ENCODE measurements around the gene SERPIND1. TPM values are rescaled to one million over a fixed set of nuclear protein-coding genes. Genes with fewer than 3 reads are reported as not detected.
"Not testable (repeated sequence)": the region's sequence is repeated elsewhere in the genome, so short reads cannot be mapped to it uniquely, and the experiment has no call there.

SERPIND1 gene
- polyA plus RNA-seq, 4 donors, result 0.04 to 0.16 TPM; not detected in 2

DNA sequence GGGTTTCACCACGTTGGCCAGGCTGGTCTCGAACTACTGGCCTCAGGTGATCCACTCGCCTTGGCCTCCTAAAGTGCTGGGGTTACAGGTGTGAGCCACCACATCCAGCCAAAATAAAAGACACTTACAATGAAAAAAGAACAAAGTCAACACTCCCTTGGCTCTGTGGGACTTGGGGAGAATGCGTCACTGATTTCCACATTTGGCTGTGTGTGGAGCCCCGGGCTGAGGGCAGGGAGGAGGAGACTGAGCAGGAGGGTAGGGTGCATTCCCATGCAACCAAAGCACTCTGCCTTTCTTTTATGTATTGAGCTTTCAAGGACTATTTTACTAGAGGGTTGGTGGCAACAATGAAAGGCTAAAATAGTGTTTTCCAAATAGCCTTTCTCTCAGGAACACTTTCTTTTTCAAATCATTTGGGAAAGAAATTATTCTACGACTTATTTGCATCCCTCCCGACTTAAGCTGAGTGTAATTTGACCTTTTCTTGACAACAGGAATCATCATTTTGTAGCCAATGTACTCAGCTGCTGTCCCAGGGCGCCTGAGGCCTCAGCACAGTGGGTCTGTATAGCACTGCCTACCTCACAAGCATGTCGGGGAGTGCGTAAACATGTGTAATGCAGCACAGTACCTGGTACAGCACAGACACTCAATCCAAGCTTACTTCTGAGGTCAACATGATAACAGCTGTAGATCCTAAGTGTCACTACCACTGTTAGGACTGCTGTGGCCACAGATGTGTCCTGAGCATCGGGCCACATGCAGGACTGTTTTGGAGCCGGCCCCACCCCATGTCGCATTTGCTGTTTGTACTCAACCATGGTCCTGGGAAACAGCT lies 10.1 kb upstream of the SERPIND1 start:
- no peak for DNase-seq
- 79 to 88% (median 82%) methylated on average over 13 of the region's 13 CpGs for WGBS, 3 donors
- H3K4me1 ChIP-seq (ENCODE audit: control insufficient read depth in 3 of 3, insufficient read depth in 2 of 3, low read depth in 1 of 3, low read length in 2 of 3), result no peaks in the 10 kb centered on the region
- FAIRE-seq, result no peak
- H3K27me3 ChIP-seq (ENCODE audit: control insufficient read depth in 3 of 3, insufficient read depth in 3 of 3, low read length in 3 of 3), result no peaks in the 10 kb centered on the region
- no peak overlapping the region for H3K4me3 ChIP-seq (ENCODE audit: low read depth in 1 of 3, low read length in 3 of 3)
- H3K9me3 ChIP-seq (ENCODE audit: control insufficient read depth in 2 of 2, insufficient read depth in 1 of 2, low read depth in 1 of 2, low read length in 1 of 2), result no peaks in the 10 kb centered on the region
- no peak overlapping the region for H3K27ac ChIP-seq (ENCODE audit: low read depth in 1 of 3, low read length in 2 of 3)
- peaks cover 18 to 52% (median 18%) of the 10 kb centered on the region in 3 donors for H3K36me3 ChIP-seq (ENCODE audit: control insufficient read depth in 3 of 3, insufficient read depth in 2 of 3, low read depth in 1 of 3, low read length in 3 of 3)

DNA sequence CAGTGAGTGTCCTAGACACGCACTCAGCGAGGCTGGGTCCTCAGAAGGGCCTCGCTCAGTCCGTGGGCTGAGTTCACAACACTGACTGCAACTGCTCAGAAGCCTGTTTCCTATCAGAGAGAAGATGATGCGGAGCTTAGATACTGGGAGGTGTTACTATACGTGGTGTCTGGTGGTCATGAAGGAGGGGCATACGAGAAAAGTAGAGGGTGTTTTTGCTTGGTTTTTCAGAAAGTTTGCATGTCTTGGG lies 9.5 kb upstream of the SERPIND1 start:
- Histone ChIP-seq H3K9me3 (ENCODE audit: control insufficient read depth in 2 of 2, insufficient read depth in 1 of 2, low read depth in 1 of 2, low read length in 1 of 2) (no peaks in the 10 kb centered on the region), H3K36me3 (ENCODE audit: control insufficient read depth in 3 of 3, insufficient read depth in 2 of 3, low read depth in 1 of 3, low read length in 3 of 3) (peaks cover 15 to 53% (median 18%) of the 10 kb centered on the region in 3 donors), H3K4me3 (ENCODE audit: low read depth in 1 of 3, low read length in 3 of 3) (no peak overlapping the region), H3K4me1 (ENCODE audit: control insufficient read depth in 3 of 3, insufficient read depth in 2 of 3, low read depth in 1 of 3, low read length in 2 of 3) (no peaks in the 10 kb centered on the region), H3K27me3 (ENCODE audit: control insufficient read depth in 3 of 3, insufficient read depth in 3 of 3, low read length in 3 of 3) (no peaks in the 10 kb centered on the region), H3K27ac (ENCODE audit: low read depth in 1 of 3, low read length in 2 of 3) (no peak overlapping the region)
- WGBS, 3 donors, result 85 to 93% (median 89%) methylated on average over 7 of the region's 7 CpGs
- FAIRE-seq (no peak), DNase-seq (no peak)

- H3K27me3 ChIP-seq (ENCODE audit: control insufficient read depth in 3 of 3, insufficient read depth in 3 of 3, low read length in 3 of 3), result no peaks in the 10 kb centered on the region
- 94 to 96% (median 96%) methylated on average over 10 of the region's 10 CpGs for WGBS, 3 donors
- H3K9me3 ChIP-seq (ENCODE audit: control insufficient read depth in 2 of 2, insufficient read depth in 1 of 2, low read depth in 1 of 2, low read length in 1 of 2), result no peaks in the 10 kb centered on the region
- H3K27ac ChIP-seq (ENCODE audit: low read depth in 1 of 3, low read length in 2 of 3), result no peak overlapping the region
- peaks cover 15 to 55% (median 18%) of the 10 kb centered on the region in 3 donors for H3K36me3 ChIP-seq (ENCODE audit: control insufficient read depth in 3 of 3, insufficient read depth in 2 of 3, low read depth in 1 of 3, low read length in 3 of 3)
- H3K4me3 ChIP-seq (ENCODE audit: low read depth in 1 of 3, low read length in 3 of 3), result no peak overlapping the region
- DNase-seq (no peak), FAIRE-seq (no peak)
- no peaks in the 10 kb centered on the region for H3K4me1 ChIP-seq (ENCODE audit: control insufficient read depth in 3 of 3, insufficient read depth in 2 of 3, low read depth in 1 of 3, low read length in 2 of 3)
Measured at GRCh38 chr22:20764729-20765128, 9.2 kb upstream of the SERPIND1 start.

DNA sequence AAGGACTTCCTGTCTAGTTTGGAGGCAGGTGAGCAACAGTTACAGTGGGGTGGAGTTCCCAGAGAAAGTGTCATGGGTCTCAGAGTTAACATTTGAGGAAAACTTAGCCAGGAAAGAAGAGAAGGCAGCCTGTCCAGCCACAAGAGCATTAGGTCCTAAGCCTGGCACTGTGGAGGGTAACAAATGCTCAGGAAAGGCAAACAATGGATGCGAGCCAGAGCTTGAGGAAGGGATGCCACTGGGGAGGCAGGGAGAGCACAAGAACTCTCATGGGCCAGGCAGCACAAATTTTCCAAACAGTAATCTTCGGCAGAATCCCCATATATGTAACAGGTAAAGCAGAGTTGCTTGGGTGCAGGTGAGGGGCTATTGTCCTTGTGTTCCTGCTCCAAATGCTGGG lies 8.0 kb upstream of the SERPIND1 start:
- FAIRE-seq (no peak), DNase-seq (no peak)
- Histone ChIP-seq H3K27me3 (ENCODE audit: control insufficient read depth in 3 of 3, insufficient read depth in 3 of 3, low read length in 3 of 3) (no peaks in the 10 kb centered on the region), H3K4me3 (ENCODE audit: low read depth in 1 of 3, low read length in 3 of 3) (no peak overlapping the region), H3K9me3 (ENCODE audit: control insufficient read depth in 2 of 2, insufficient read depth in 1 of 2, low read depth in 1 of 2, low read length in 1 of 2) (no peaks in the 10 kb centered on the region), H3K36me3 (ENCODE audit: control insufficient read depth in 3 of 3, insufficient read depth in 2 of 3, low read depth in 1 of 3, low read length in 3 of 3) (peaks cover 15 to 54% (median 16%) of the 10 kb centered on the region in 3 donors), H3K4me1 (ENCODE audit: control insufficient read depth in 3 of 3, insufficient read depth in 2 of 3, low read depth in 1 of 3, low read length in 2 of 3) (no peaks in the 10 kb centered on the region), H3K27ac (ENCODE audit: low read depth in 1 of 3, low read length in 2 of 3) (no peak overlapping the region)
- WGBS, 3 donors, result 88 to 100% (median 95%) methylated on average over 2 of the region's 2 CpGs

DNA sequence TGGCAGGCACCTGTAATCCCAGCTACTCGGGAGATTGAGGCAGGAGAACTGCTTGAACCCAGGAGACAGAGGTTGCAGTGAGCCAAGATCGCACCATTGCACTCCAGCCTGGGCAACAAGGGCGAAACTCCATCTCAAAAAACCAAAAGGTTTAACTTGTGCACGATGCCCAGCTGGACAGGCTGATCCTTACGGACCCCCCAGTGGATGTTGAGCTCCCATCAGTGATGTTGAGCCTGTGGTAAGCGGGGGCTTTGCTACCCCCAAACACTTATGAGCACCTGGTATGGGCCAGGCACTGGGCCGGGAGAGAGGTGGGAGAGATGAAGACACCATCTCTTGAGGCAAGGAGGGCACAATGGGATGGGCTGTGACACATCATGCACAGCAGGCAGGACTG lies 7.4 kb upstream of the SERPIND1 start:
- FAIRE-seq (no peak), DNase-seq (no peak)
- Histone ChIP-seq H3K9me3 (ENCODE audit: control insufficient read depth in 2 of 2, insufficient read depth in 1 of 2, low read depth in 1 of 2, low read length in 1 of 2) (no peaks in the 10 kb centered on the region), H3K4me1 (ENCODE audit: control insufficient read depth in 3 of 3, insufficient read depth in 2 of 3, low read depth in 1 of 3, low read length in 2 of 3) (no peaks in the 10 kb centered on the region), H3K4me3 (ENCODE audit: low read depth in 1 of 3, low read length in 3 of 3) (no peak overlapping the region), H3K36me3 (ENCODE audit: control insufficient read depth in 3 of 3, insufficient read depth in 2 of 3, low read depth in 1 of 3, low read length in 3 of 3) (peaks cover 12 to 52% (median 13%) of the 10 kb centered on the region in 3 donors), H3K27ac (ENCODE audit: low read depth in 1 of 3, low read length in 2 of 3) (no peak overlapping the region), H3K27me3 (ENCODE audit: control insufficient read depth in 3 of 3, insufficient read depth in 3 of 3, low read length in 3 of 3) (no peaks in the 10 kb centered on the region)
- WGBS, 3 donors, result 96 to 98% (median 97%) methylated on average over 7 of the region's 7 CpGs

- not testable (repeated sequence) for FAIRE-seq
- H3K36me3 ChIP-seq (ENCODE audit: control insufficient read depth in 3 of 3, insufficient read depth in 2 of 3, low read depth in 1 of 3, low read length in 3 of 3), result peaks cover under 1 to 49% (median 7%) of the 10 kb centered on the region in 3 donors
Measured at GRCh38 chr22:20769496-20769826, 4.5 kb upstream of the SERPIND1 start.

DNA sequence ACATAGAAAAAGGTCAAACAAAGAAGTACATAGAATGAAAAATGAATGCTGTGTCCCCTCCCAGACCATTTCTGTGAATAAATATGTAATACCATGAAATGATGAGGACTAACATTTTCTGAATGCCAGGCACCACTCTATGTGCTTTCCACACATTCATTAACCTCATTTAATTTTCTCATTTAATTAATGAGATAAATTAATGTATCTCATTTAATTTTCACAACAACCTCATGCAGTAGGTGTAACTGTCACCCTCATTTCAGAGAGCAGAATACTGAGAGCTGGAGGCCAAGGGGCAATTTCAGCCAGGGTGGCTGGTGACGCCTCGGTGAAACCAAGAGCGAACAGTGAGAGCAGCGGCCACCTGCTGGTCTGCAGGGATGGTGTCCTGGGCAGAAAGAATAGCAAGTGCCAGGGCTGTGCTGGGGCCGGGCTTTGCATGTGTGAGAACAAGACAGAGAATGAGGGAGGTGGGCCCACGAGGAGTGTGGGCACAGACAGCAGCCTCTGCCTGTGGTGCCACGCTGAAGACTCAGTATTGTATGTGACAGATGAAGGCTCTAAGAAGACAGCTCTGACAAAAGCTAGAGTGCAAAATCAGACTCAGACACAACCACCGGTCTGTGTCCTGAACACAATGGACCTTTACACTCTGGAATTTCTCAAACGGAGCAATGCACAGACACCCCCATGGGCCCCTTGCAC lies 1.8 kb upstream of the SERPIND1 start:
- Histone ChIP-seq H3K27ac (ENCODE audit: low read depth in 1 of 3, low read length in 2 of 3) (no peak overlapping the region), H3K4me3 (ENCODE audit: low read depth in 1 of 3, low read length in 3 of 3) (no peak overlapping the region), H3K36me3 (ENCODE audit: control insufficient read depth in 3 of 3, insufficient read depth in 2 of 3, low read depth in 1 of 3, low read length in 3 of 3) (peaks cover 0 to 32% (median 3%) of the 10 kb centered on the region in 3 donors), H3K4me1 (ENCODE audit: control insufficient read depth in 3 of 3, insufficient read depth in 2 of 3, low read depth in 1 of 3, low read length in 2 of 3) (peaks cover 0 to 8% (median 0%) of the 10 kb centered on the region in 3 donors), H3K27me3 (ENCODE audit: control insufficient read depth in 3 of 3, insufficient read depth in 3 of 3, low read length in 3 of 3) (no peaks in the 10 kb centered on the region), H3K9me3 (ENCODE audit: control insufficient read depth in 2 of 2, insufficient read depth in 1 of 2, low read depth in 1 of 2, low read length in 1 of 2) (no peaks in the 10 kb centered on the region)
- DNase-seq, result no peak
- 75 to 90% (median 87%) methylated on average over 9 of the region's 9 CpGs for WGBS, 3 donors
- no peak for FAIRE-seq

More at GRCh38 chr22:20769496-20769826, 4.5 kb upstream of the SERPIND1 start:
- WGBS, 3 donors, result 88 to 96% (median 90%) methylated on average over 9 of the region's 9 CpGs
- H3K4me3 ChIP-seq (ENCODE audit: low read depth in 1 of 3, low read length in 3 of 3); DNase-seq; H3K4me1 ChIP-seq (ENCODE audit: control insufficient read depth in 3 of 3, insufficient read depth in 2 of 3, low read depth in 1 of 3, low read length in 2 of 3); H3K27ac ChIP-seq (ENCODE audit: low read depth in 1 of 3, low read length in 2 of 3); H3K27me3 ChIP-seq (ENCODE audit: control insufficient read depth in 3 of 3, insufficient read depth in 3 of 3, low read length in 3 of 3); H3K9me3 ChIP-seq (ENCODE audit: control insufficient read depth in 2 of 2, insufficient read depth in 1 of 2, low read depth in 1 of 2, low read length in 1 of 2): not testable (repeated sequence)

- FAIRE-seq (no peak), DNase-seq (no peak)
- Histone ChIP-seq H3K4me3 (ENCODE audit: low read depth in 1 of 3, low read length in 3 of 3) (no peak overlapping the region), H3K27me3 (ENCODE audit: control insufficient read depth in 3 of 3, insufficient read depth in 3 of 3, low read length in 3 of 3) (no peaks in the 10 kb centered on the region), H3K4me1 (ENCODE audit: control insufficient read depth in 3 of 3, insufficient read depth in 2 of 3, low read depth in 1 of 3, low read length in 2 of 3) (peaks cover 0 to 19% (median 0%) of the 10 kb centered on the region in 3 donors), H3K27ac (ENCODE audit: low read depth in 1 of 3, low read length in 2 of 3) (no peak overlapping the region), H3K9me3 (ENCODE audit: control insufficient read depth in 2 of 2, insufficient read depth in 1 of 2, low read depth in 1 of 2, low read length in 1 of 2) (no peaks in the 10 kb centered on the region), H3K36me3 (ENCODE audit: control insufficient read depth in 3 of 3, insufficient read depth in 2 of 3, low read depth in 1 of 3, low read length in 3 of 3) (peaks cover 3 to 28% (median 7%) of the 10 kb centered on the region in 3 donors)
- 69 to 91% (median 80%) methylated on average over 4 of the region's 4 CpGs for WGBS, 3 donors
Measured at GRCh38 chr22:20774882-20775281, 969 bp downstream of the SERPIND1 start.
